SK-N-SH (cell line): ENCODE measurements around the gene HS6ST1. TPM values are rescaled to one million over a fixed set of nuclear protein-coding genes. Genes with fewer than 3 reads are reported as not detected.
A peak's percentile ranks its signal among the peaks of the same experiment; 100 is the strongest.

Experiments used
- CTCF ChIA-PET: fragments of 300-600, 350-600 bp; formaldehyde crosslinking; extraction: SDS; loops from one replicate; lab custom pipeline; 2021; lab: Yijun Ruan, JAX
- POLR2A ChIA-PET: fragments of 350-600 bp; sonication (Branson Sonifier 250); formaldehyde crosslinking; extraction: SDS; loops from one replicate; lab custom pipeline; 2020; ENCODE audit warnings: antibody characterized with exemption, inconsistent platforms; lab: Yijun Ruan, JAX
- DNase-seq: peaks from one replicate; pipeline ENCODE4 v3.0.0; 2012
- H2AFZ ChIP-seq: fragments of 200-600 bp; sonication (generic); 2 replicates; pipeline ENCODE4 v1.8.1; 2016; ENCODE audit warnings: antibody characterized with exemption, mild to moderate bottlenecking, low read depth
- H3F3A ChIP-seq: fragments of 200-600 bp; sonication (generic); replicated peaks from 2 replicates; pipeline ENCODE3; 2016; ENCODE audit warnings: antibody characterized with exemption, mild to moderate bottlenecking; ENCODE audit not compliant: insufficient read depth
- H3K27ac ChIP-seq, 2 experiments: fragments of 200-500 bp in 1 of 2; fragments of 200-600 bp in 1 of 2; sonication (Bioruptor generic) in 1 of 2; sonication (generic), shearing (Covaris generic) in 1 of 2; 2 replicates each; pipeline versions ENCODE4 v1.5.1 to v1.6.1; 2014 to 2016; ENCODE audit warnings: low read depth in 2 of 2, inconsistent platforms in 1 of 2, low read length in 1 of 2, mild to moderate bottlenecking in 1 of 2, mixed read lengths in 1 of 2
- H3K27me3 ChIP-seq: fragments of 200-600 bp; sonication (generic), shearing (Covaris generic); 2 replicates; pipeline ENCODE4 v1.6.1; 2016; ENCODE audit warnings: mixed run types; ENCODE audit not compliant: insufficient read depth
- H3K36me3 ChIP-seq, 2 experiments: fragments of 200-500 bp in 1 of 2; fragments of 200-600 bp in 1 of 2; sonication (Bioruptor generic) in 1 of 2; sonication (generic) in 1 of 2; replicated peaks in 1 of 2; 2 replicates each; pipeline versions ENCODE3 to v1.5.1; 2014 to 2016; ENCODE audit warnings: low read length in 1 of 2, mild to moderate bottlenecking in 1 of 2; ENCODE audit not compliant: insufficient read depth in 2 of 2, control insufficient read depth in 1 of 2
- H3K4me1 ChIP-seq, 2 experiments: fragments of 200-500 bp in 1 of 2; fragments of 200-600 bp in 1 of 2; sonication (Bioruptor generic) in 1 of 2; sonication (generic), shearing (Covaris generic) in 1 of 2; 2 replicates each; pipeline versions ENCODE4 v1.5.1 to v1.6.1; 2014 to 2016; ENCODE audit warnings: low read depth in 1 of 2, low read length in 1 of 2, mixed run types in 1 of 2; ENCODE audit not compliant: insufficient read depth in 2 of 2, control insufficient read depth in 1 of 2
- H3K4me2 ChIP-seq: fragments of 200-600 bp; sonication (generic), shearing (Covaris generic); 2 replicates; pipeline ENCODE4 v1.6.1; 2017; ENCODE audit warnings: mixed run types
- H3K4me3 ChIP-seq, 2 experiments: fragments of 200-500 bp in 1 of 2; fragments of 200-600 bp in 1 of 2; sonication (Bioruptor generic) in 1 of 2; sonication (generic), shearing (Covaris generic) in 1 of 2; 2 replicates each; pipeline versions ENCODE4 v1.5.1 to v1.8.1; 2014 to 2016; ENCODE audit warnings: low read depth in 2 of 2, inconsistent platforms in 1 of 2, low read length in 1 of 2, mild to moderate bottlenecking in 1 of 2, mixed read lengths in 1 of 2, moderate library complexity in 1 of 2
- H3K79me2 ChIP-seq: fragments of 200-600 bp; sonication (generic); 2 replicates; pipeline ENCODE4 v1.8.1; 2017; ENCODE audit warnings: mild to moderate bottlenecking; ENCODE audit not compliant: insufficient read depth
- H3K9ac ChIP-seq: fragments of 200-600 bp; sonication (generic); 2 replicates; pipeline ENCODE4 v1.6.1; 2017; ENCODE audit warnings: mixed run types
- H3K9me2 ChIP-seq: fragments of 200-600 bp; sonication (generic); 2 replicates; pipeline ENCODE4 v1.6.1; 2017; ENCODE audit warnings: mixed run types
- H3K9me3 ChIP-seq: fragments of 200-600 bp; sonication (generic); 2 replicates; pipeline ENCODE4 v1.6.1; 2017; ENCODE audit warnings: mixed run types, mild to moderate bottlenecking, moderate library complexity
- H4K20me1 ChIP-seq: fragments of 200-600 bp; sonication (generic); 2 replicates; pipeline ENCODE4 v1.6.1; 2017; ENCODE audit warnings: mild to moderate bottlenecking, mixed run types; ENCODE audit not compliant: insufficient read depth
- ELF1 ChIP-seq: IDR thresholded peaks from 2 replicates; pipeline ENCODE4 v1.4.0; 2012
- EP300 ChIP-seq, 2 experiments: IDR thresholded peaks; 2 replicates each; pipeline versions ENCODE4 v1.4.0 to v1.6.1; 2012; ENCODE audit warnings: borderline replicate concordance in 1 of 2, low read depth in 1 of 2, low read length in 1 of 2
- FOSL2 ChIP-seq: IDR thresholded peaks from 2 replicates; pipeline ENCODE4 v1.4.0; 2012; ENCODE audit warnings: low read depth, mild to moderate bottlenecking, moderate library complexity, borderline replicate concordance
- FOXJ3 ChIP-seq: sonication (generic); formaldehyde crosslinking; IDR thresholded peaks from 2 replicates; pipeline ENCODE4 v1.5.1; 2020; ENCODE audit warnings: mild to moderate bottlenecking, missing genetic modification reagents
- IRF3 ChIP-seq: fragments of 150-350 bp; IDR thresholded peaks from 2 replicates; pipeline ENCODE4 v1.6.1; 2016; ENCODE audit warnings: mild to moderate bottlenecking, low read depth, low read length
- MXI1 ChIP-seq: IDR thresholded peaks from 2 replicates; pipeline ENCODE4 v1.6.1; 2012; ENCODE audit warnings: mild to moderate bottlenecking, low read depth, low read length, improper control_type of control experiment
- NFIC ChIP-seq: IDR thresholded peaks from 2 replicates; pipeline ENCODE4 v1.4.0; 2012; ENCODE audit warnings: borderline replicate concordance
- NRF1 ChIP-seq: IDR thresholded peaks from 2 replicates; pipeline ENCODE4 v1.6.1; 2012; ENCODE audit warnings: low read depth, mild to moderate bottlenecking, low read length
- PBX3 ChIP-seq: IDR thresholded peaks from 2 replicates; pipeline ENCODE4; 2012
- POLR2AphosphoS5 ChIP-seq: IDR thresholded peaks from 2 replicates; pipeline ENCODE4 v1.6.1; 2012; ENCODE audit warnings: low read depth, low read length
- RCOR1 ChIP-seq: fragments of 150-350 bp; IDR thresholded peaks from 2 replicates; pipeline ENCODE4 v1.6.1; 2017; ENCODE audit warnings: antibody characterized with exemption, low read length
- REST ChIP-seq: IDR thresholded peaks from 2 replicates; pipeline ENCODE4 v1.6.1; 2012; ENCODE audit warnings: mild to moderate bottlenecking, low read depth, low read length, moderate library complexity
- TAF1 ChIP-seq: IDR thresholded peaks from 2 replicates; pipeline ENCODE4 v1.6.1; 2012; ENCODE audit warnings: low read depth, mild to moderate bottlenecking, low read length, moderate library complexity, borderline replicate concordance
- TCF12 ChIP-seq: IDR thresholded peaks from 2 replicates; pipeline ENCODE4 v1.4.0; 2012
- USF1 ChIP-seq: IDR thresholded peaks from 2 replicates; pipeline ENCODE4 v1.4.0; 2012; ENCODE audit warnings: low read depth, borderline replicate concordance
- WGBS: methylation state at CpG from one replicate; pipeline ENCODE4 v1.1.6; 2017; ENCODE audit warnings: low lambda C conversion rate; 5-methylcytosine and 5-hydroxymethylcytosine counted together
- polyA plus RNA-seq, 3 experiments: library from polyadenylated mRNA; depleted of rRNA; stranded (reverse); fragments of >200 nt; gene quantifications; 2 replicates each; pipeline ENCODE4 v1.2.3, GENCODE V29; 2012

HS6ST1 gene
- polyA plus RNA-seq, 1 of the 3 experiments (the other 2 are of a cell fraction), result 5.9 TPM

- H3K4me2 ChIP-seq, result no peak overlapping the region
- H2AFZ ChIP-seq, result no peak overlapping the region
- peaks cover 3 to 31% of the 10 kb centered on the region in 2 experiments; a peak in 2 of 4 replicates for H3K4me1 ChIP-seq
- peak overlapping the region in 1 of 2 experiments; percentile 11; a peak in 1 of 4 replicates for H3K27ac ChIP-seq
- H3F3A ChIP-seq, result no peaks in the 10 kb centered on the region
- H3K9me2 ChIP-seq, result no peaks in the 10 kb centered on the region
- WGBS, result 94% methylated on average over 7 of the region's 13 CpGs
- no peaks in the 10 kb centered on the region for H3K36me3 ChIP-seq
- no peak overlapping the region for H3K9ac ChIP-seq
- H4K20me1 ChIP-seq, result no peaks in the 10 kb centered on the region; the same call in 1 of the 2 replicates
- H3K4me3 ChIP-seq, result no peak overlapping the region
- DNase-seq, result no peak
- peaks cover 3% of the 10 kb centered on the region; the same call in 1 of the 2 replicates for H3K9me3 ChIP-seq
- POLR2A ChIA-PET, result no interaction called here
- CTCF ChIA-PET, result interaction anchor here (1.0 to 1.6 kb wide), 2 partner anchors 8 to 9 kb away, joined by 4 read pairs; no protein-coding TSS in a partner anchor
- no peaks in the 10 kb centered on the region for H3K79me2 ChIP-seq
- TF ChIP-seq NFIC (no peak), TCF12 (no peak), RCOR1 (no peak), MXI1 (no peak), PBX3 (no peak), POLR2AphosphoS5 (no peak), EP300 (IDR thresholded peaks at IDR 0.05; ENCODE audit: borderline replicate concordance in 1 of 2, low read depth in 1 of 2, low read length in 1 of 2) (no peak), ELF1 (no peak), TAF1 (no peak), REST (no peak), NRF1 (no peak), FOXJ3 (CRISPR knock-in tag) (no peak), USF1 (no peak), FOSL2 (no peak), IRF3 (no peak)
- TF ChIP-seq, all 33 proteins: peak for 0
- H3K27me3 ChIP-seq, result no peaks in the 10 kb centered on the region
These were observed 27.4 kb downstream of the HS6ST1 start for GRCh38 chr2:128291161-128291843.
